BJ (cell line): ENCODE data around the gene SLC39A3. TPM values are rescaled to one million over a fixed set of nuclear protein-coding genes. Genes with fewer than 3 reads are reported as not detected.

Experiments used
- CTCF ChIA-PET: fragments of 350-600 bp; formaldehyde crosslinking; extraction: SDS; loops from one replicate; lab custom pipeline; 2021; ENCODE audit warnings: antibody characterized with exemption, inconsistent platforms; lab: Yijun Ruan, JAX
- POLR2A ChIA-PET: fragments of 300-600 bp; sonication (Branson Sonifier 250); formaldehyde crosslinking; extraction: SDS; loops from one replicate; lab custom pipeline; 2021; ENCODE audit warnings: antibody characterized with exemption; lab: Charles Lee
- DNase-seq: peaks from one replicate; pipeline ENCODE4 v3.0.0-alpha.2; 2011; ENCODE audit warnings: low read depth
- H3K27me3 ChIP-seq: 2 replicates; pipeline ENCODE4 v1.6.0; 2011; ENCODE audit warnings: low read length; ENCODE audit not compliant: control insufficient read depth, insufficient read depth
- H3K36me3 ChIP-seq: 2 replicates; pipeline ENCODE4 v1.5.1; 2011; ENCODE audit warnings: low read length; ENCODE audit not compliant: control insufficient read depth, insufficient read depth
- H3K4me3 ChIP-seq: 2 replicates; pipeline ENCODE4 v1.5.1; 2011; ENCODE audit warnings: low read depth, mild to moderate bottlenecking, control low read depth, low read length
- polyA minus RNA-seq: library from RNA; depleted of rRNA, polyadenylated mRNA; stranded (reverse); fragments of >200 nt; gene quantifications from 2 replicates; pipeline ENCODE4 v1.2.3, GENCODE V29; 2011; rRNA and poly(A)+ RNA removed
- polyA plus RNA-seq: library from polyadenylated mRNA; depleted of rRNA; stranded (reverse); fragments of >200 nt; gene quantifications from 2 replicates; pipeline ENCODE4 v1.2.3, GENCODE V29; 2011; rRNA removed
- TF ChIP-seq, protein P1 (sequence below): IDR thresholded peaks from 2 replicates; pipeline ENCODE4 v1.5.1; 2011; ENCODE audit warnings: low read depth, mild to moderate bottlenecking, control low read depth, inconsistent platforms, low read length, moderate library complexity; ENCODE audit not compliant: insufficient read depth

Gene SLC39A3, protein sequence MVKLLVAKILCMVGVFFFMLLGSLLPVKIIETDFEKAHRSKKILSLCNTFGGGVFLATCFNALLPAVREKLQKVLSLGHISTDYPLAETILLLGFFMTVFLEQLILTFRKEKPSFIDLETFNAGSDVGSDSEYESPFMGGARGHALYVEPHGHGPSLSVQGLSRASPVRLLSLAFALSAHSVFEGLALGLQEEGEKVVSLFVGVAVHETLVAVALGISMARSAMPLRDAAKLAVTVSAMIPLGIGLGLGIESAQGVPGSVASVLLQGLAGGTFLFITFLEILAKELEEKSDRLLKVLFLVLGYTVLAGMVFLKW
- polyA plus RNA-seq (51.7 and 67.9 TPM in 2 replicates), polyA minus RNA-seq (19.2 and 36.4 TPM in 2 replicates)

DNA sequence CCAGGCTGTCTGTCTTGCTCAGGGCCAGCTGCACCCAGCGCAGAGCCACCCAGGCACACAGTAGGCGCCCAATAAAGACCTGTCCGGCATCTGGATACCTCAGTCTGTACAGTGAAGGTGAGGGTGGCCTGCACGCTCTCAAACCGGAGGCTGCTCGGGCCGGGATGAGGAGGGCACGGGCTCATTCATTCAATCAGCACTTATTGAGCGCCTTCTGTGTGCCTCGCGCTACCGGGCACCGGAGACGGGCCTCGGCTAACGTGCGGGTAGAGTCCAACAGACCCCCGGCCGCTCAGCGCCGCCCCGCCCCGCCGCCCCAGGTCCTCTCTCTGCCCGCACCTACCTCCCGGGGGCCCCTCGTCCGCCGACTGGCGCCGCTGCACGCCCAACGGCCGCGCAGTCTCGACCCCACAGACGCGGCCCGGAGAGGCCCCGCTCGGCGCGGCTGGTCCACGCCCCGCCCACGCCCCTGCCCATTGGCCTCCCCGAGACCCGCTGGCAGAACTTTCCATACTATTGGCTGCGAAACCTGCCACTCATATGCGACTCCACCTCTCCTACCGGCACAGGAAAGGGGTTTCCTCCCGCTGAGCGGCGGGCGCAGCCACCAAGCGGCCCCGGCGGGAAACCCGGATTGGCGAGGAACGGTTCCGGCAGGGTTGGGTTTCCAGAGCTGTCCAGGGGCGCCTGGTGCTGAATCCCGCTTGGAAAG is at the start of gene SLC39A3:
Gene SLC39A3 (minus strand): TSS at position 416 of the 712 bp plus-strand sequence. CDS start 2,760 bp downstream, outside the sequence.
- Histone ChIP-seq H3K36me3 (peaks cover 6% of the 10 kb centered on the region), H3K27me3 (no peaks in the 10 kb centered on the region), H3K4me3 (peak within 1 kb of the TSS; percentile 88)
- POLR2A ChIA-PET: no interaction called here
- CTCF ChIA-PET: interaction anchor here (0.8 to 2.2 kb wide), 3 partner anchors 10 to 92 kb away, joined by 3 to 14 read pairs (median 6); no protein-coding TSS in a partner anchor
- TF ChIP-seq, protein P1, sequence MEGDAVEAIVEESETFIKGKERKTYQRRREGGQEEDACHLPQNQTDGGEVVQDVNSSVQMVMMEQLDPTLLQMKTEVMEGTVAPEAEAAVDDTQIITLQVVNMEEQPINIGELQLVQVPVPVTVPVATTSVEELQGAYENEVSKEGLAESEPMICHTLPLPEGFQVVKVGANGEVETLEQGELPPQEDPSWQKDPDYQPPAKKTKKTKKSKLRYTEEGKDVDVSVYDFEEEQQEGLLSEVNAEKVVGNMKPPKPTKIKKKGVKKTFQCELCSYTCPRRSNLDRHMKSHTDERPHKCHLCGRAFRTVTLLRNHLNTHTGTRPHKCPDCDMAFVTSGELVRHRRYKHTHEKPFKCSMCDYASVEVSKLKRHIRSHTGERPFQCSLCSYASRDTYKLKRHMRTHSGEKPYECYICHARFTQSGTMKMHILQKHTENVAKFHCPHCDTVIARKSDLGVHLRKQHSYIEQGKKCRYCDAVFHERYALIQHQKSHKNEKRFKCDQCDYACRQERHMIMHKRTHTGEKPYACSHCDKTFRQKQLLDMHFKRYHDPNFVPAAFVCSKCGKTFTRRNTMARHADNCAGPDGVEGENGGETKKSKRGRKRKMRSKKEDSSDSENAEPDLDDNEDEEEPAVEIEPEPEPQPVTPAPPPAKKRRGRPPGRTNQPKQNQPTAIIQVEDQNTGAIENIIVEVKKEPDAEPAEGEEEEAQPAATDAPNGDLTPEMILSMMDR: peak; percentile 34
- peak; percentile 76 for DNase-seq

- no peaks in the 10 kb centered on the region for H3K27me3 ChIP-seq
- peaks cover 6% of the 10 kb centered on the region; the same call in 1 of the 2 replicates for H3K36me3 ChIP-seq
- ChIA-PET POLR2A (no interaction called here), CTCF (no interaction called here)
- H3K4me3 ChIP-seq: no peak overlapping the region
- TF ChIP-seq, protein P1: no peak
- DNase-seq: no peak
Measured at GRCh38 chr19:2788237-2788636, 48.4 kb upstream of the SLC39A3 start.

- CTCF ChIA-PET: interaction anchor here (1.4 kb wide), 1 partner anchor 33 kb away, joined by 4 read pairs; the partner anchor contains the start of gene ZNF554
- POLR2A ChIA-PET: no interaction called here
- TF ChIP-seq, protein P1: no peak
- Histone ChIP-seq H3K27me3 (no peaks in the 10 kb centered on the region), H3K36me3 (peaks cover 6% of the 10 kb centered on the region; the same call in 1 of the 2 replicates), H3K4me3 (no peak overlapping the region)
- no peak for DNase-seq
Measured at GRCh38 chr19:2787115-2787514, 47.3 kb upstream of the SLC39A3 start.

DNA sequence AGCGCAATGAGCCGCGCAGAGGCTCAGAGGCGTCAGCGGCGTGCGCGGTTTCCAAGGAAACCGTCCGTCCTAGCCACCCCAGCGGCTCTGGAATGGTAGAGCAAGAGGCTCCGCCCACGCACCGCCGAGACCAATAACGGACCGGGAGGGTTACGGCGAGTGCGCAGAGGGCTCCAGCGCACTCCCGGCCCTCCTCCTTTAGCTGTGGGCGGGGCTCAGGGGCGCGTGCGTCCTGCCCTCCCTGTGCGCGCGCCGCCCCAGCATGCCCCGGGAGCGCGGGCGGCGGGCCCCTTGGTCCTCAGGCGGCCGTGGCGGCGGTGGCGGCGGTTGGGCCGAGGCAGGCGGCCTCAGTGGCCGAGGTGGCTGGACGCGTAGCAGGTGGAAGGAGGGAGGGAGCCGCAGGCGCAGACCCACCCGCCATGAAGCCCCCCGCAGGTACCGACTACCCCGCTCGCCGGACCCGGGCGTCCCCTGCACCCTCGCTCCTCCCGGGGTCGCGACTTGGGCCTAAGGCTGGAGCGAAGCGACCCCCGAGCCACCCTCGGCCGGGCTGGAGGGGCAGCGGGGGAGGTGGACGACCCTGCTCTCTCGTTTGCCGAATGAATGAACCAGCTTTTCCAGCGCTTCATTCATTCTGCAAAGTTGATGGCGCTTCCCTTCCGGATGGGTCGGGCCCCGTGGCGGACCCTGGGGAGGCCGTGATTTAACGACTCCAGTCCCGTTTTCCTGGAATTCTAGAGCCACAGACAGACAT is 45.6 kb upstream of the SLC39A3 start, which contains the start of gene THOP1:
Gene THOP1 (plus strand): TSS at position 260 of the 754 bp plus-strand sequence. CDS start 160 bp downstream, at position 420.
- no peaks in the 10 kb centered on the region; the same call in 1 of the 2 replicates for H3K36me3 ChIP-seq
- CTCF ChIA-PET: interaction anchor here (0.6 to 1.5 kb wide), 2 partner anchors 18 to 149 kb away, joined by 4 to 5 read pairs; no protein-coding TSS in a partner anchor
- DNase-seq: peak; percentile 84
- peak within 1 kb of the TSS; percentile 97 for H3K4me3 ChIP-seq
- POLR2A ChIA-PET: interaction anchor here (0.5 to 0.6 kb wide), 2 partner anchors 8 to 36 kb away, joined by 3 read pairs; no protein-coding TSS in a partner anchor
- H3K27me3 ChIP-seq: no peaks in the 10 kb centered on the region
- TF ChIP-seq, protein P1: no peak
